ENCODE results near the gene PCGF1. TPM values are rescaled to one million over a fixed set of nuclear protein-coding genes. Genes with fewer than 3 reads are reported as not detected.

The PCGF1 gene
- total RNA-seq, 1 experiment from 2014 or later: 39.9 TPM

DNA sequence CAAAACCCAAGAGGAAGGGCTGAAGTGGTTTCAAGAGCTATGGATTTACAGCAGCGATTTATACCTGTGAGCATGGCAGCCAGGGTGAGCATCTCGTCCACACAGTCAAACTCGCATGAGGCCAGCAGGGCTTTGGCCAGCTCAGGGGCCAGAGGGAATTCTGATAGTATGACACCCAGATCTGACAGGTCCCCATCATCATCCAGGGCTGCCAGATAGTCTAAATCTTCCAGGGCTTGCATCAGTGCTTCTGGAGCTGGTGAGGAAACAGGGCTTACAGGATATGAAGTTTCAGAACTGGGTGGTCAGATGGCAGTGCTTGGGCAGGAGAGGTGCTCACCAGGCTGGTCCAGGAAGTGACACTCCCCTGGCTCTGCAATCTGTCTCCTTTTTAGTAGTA, 15.0 kb upstream of the PCGF1 start:
- CTCF ChIA-PET: no interaction called here

More for the DNA sequence above, 15.0 kb upstream of the PCGF1 start:
- intact Hi-C loops (cut with micrococcal nuclease): no loop called here
- no peak overlapping the region for H3K9ac ChIP-seq (ENCODE audit: low read length)
- TF ChIP-seq REST (IDR thresholded peaks at IDR 0.05; ENCODE audit: low read depth) (no peak), ELF1 (IDR thresholded peaks at IDR 0.05; ENCODE audit: borderline replicate concordance, low read depth) (no peak), CBX3 (IDR thresholded peaks at IDR 0.05; ENCODE audit: low read depth) (no peak), MAX (IDR thresholded peaks at IDR 0.05) (no peak), EZH2 (IDR thresholded peaks at IDR 0.05) (no peak), SRF (IDR thresholded peaks at IDR 0.05; ENCODE audit: low read depth) (no peak), YY1 (IDR thresholded peaks at IDR 0.05; ENCODE audit: extremely low read depth, insufficient replicate concordance, low read depth, low read length) (no peak), SP1 (IDR thresholded peaks at IDR 0.05; ENCODE audit: low read depth) (no peak)
- no peak overlapping the region for H2AFZ ChIP-seq (ENCODE audit: low read depth, low read length, poor library complexity, severe bottlenecking)
- ChIA-PET POLR2A (interaction anchor here (1.1 kb wide), 1 partner anchor 13 kb away, joined by 3 read pairs; no protein-coding TSS in a partner anchor), RAD21 (ENCODE audit: low non-redundant PET in 1 of 2, low total read pairs in 2 of 2, uncharacterized antibody in 2 of 2, unreplicated experiment in 2 of 2) (no interaction called here)
- BruUV-seq (replicated peaks): no TSS peak
- no peak for ATAC-seq
- no peak overlapping the region for H3K4me2 ChIP-seq (ENCODE audit: low read length)
- peaks cover 0 to 8% of the 10 kb centered on the region in 2 experiments; a peak in 1 of 4 replicates for H3K4me1 ChIP-seq (ENCODE audit: control insufficient read depth in 1 of 2, insufficient read depth in 2 of 2, low read length in 2 of 2)
- no peak for DNase-seq (ENCODE audit: low read depth, low spot score)
- no peaks in the 10 kb centered on the region for H3K9me2 ChIP-seq (ENCODE audit: insufficient read depth)
- H3K4me3 ChIP-seq (replicated peaks in 1 of 2; ENCODE audit: low read depth in 1 of 2, low read length in 2 of 2): no peak overlapping the region
- H4K20me1 ChIP-seq (ENCODE audit: insufficient read depth): no peaks in the 10 kb centered on the region
- no peaks in the 10 kb centered on the region for H3K27me3 ChIP-seq (ENCODE audit: insufficient read depth, low read length)
- peaks cover 11% of the 10 kb centered on the region for H3K79me2 ChIP-seq (ENCODE audit: insufficient read depth, low read length)
- no peak overlapping the region for H3K27ac ChIP-seq (ENCODE audit: low read depth, low read length)
- H3K9me3 ChIP-seq (ENCODE audit: control insufficient read depth in 1 of 2, insufficient read depth in 1 of 2, low read depth in 1 of 2, low read length in 2 of 2): no peaks in the 10 kb centered on the region
- peaks cover 13 to 16% of the 10 kb centered on the region in 2 experiments for H3K36me3 ChIP-seq (ENCODE audit: control insufficient read depth in 1 of 2, insufficient read depth in 2 of 2, low read length in 2 of 2)
